Cerebellar nuclear complex (tissue), 1 donor: Measurements from ENCODE around the gene KRTAP10-1.
"Not testable (repeated sequence)": the region's sequence is repeated elsewhere in the genome, so short reads cannot be mapped to it uniquely, and the experiment has no call there.

Source experiments
- DNase-seq, 2 experiments: peaks; one replicate each; lab custom pipeline; 2025; lab: John Stamatoyannopoulos, UW

KRTAP10-1 gene

DNA sequence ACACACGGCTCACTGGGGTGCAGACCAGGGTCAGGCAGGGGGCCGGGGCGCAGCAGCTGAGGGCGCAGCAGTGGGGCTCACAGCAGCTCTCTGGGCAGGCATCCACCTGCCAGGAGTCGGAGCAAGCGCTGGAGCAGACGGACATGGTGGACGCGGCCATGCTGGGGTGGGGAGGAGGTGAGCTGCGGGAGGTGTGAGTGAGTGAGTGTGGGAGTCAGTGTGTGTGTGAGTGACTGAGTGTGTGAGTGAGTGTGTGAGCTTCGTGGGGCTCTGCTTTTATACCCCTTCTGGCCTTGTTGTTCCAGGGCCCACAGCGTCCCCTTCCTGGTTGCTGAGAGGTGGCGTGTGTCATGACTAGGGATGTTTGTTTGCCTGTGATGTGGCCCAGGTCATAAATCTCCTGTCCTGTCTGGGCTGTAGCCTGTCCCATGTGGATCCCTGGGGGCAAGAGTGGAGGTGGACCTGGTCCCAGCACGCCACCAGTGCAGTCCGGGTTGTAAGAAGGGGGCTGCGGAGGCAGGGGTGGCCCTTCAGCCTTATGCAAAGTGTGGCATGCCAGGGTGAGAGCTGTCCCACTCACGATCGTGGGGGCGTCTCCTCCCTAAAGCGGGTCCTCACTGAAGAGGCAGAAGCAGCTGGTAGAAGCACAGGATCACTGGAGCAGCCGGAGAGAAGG, at the start of gene KRTAP10-1:
Gene KRTAP10-1, minus strand, starts transcription at position 205 of the 676 bp plus-strand sequence. Its CDS starts 45 bp downstream, at position 160.
- no peak for DNase-seq

GRCh38 chr21:44589094-44589493, 49.1 kb upstream of the KRTAP10-1 start:
- DNase-seq: no peak

DNA sequence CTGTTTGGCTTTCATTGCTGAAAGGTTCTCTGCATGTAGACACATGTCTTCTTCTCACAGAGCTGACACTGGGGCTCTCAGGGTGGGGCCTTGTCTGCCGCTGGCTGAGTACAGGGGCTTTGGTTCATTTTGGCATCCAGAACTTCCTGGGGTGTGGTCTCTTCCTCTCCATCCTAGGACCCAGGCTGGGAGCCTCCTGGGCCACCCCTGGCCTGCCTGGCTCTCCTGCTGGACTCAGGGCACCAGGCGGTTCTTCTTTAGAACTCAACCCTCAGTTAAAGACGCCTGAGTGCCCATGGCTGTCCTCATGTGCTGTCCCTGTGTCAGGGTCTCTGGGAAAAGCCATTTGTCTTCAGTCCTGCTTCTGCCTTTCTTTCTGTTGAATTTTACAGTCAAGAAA, 45.9 kb upstream of the KRTAP10-1 start:
- DNase-seq: no peak

DNA sequence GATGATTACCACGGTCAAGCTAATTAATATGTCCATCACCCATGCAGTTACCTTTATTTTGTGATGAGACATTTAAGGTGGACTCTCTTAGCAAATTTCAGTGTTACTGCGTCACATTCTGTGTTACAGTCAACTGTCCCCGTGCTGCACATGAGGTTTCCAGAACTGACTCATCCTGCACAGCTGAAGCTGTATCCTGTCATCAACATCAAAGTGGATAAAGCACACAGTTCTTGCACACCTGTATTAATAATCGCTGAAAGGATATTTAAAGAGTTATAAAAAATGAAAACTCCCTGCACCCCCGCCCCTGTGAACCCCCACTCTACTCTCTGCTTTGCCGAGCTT, 43.8 kb upstream of the KRTAP10-1 start:
- no peak for DNase-seq

DNA sequence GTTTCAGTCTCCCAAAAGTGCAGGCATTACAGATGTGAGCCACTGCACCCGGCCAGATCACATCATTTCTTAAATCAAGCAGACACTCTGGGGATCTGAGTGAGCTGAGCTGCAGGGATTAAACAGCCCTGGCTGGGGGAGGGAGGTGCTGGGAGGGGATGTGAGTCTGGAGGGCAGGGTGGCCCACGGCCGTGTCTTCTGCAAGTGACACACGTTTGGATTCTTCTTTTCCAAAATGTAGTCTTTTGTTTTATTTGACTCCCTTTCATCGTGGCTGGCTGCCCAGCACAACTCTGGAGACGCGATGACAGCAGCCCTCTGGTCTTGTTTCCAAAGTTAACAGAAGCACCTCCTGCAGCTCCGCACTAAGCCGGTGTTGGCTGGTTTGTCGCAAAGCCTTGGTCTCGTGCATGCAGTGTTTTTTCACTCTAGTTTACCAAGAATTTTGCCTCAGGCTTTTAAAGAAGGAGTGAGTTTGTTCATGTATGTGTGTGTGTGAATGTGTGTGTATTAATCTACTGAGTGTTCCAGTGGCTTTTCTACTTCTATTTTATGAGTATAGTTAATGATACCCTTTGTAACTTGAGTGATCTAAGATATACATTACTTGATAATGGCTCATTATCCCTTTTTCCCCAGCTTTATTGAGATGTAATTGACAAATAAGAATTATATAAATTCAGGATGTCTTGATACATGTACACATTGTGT, 43.2 kb upstream of the KRTAP10-1 start:
- DNase-seq: no peak

DNA sequence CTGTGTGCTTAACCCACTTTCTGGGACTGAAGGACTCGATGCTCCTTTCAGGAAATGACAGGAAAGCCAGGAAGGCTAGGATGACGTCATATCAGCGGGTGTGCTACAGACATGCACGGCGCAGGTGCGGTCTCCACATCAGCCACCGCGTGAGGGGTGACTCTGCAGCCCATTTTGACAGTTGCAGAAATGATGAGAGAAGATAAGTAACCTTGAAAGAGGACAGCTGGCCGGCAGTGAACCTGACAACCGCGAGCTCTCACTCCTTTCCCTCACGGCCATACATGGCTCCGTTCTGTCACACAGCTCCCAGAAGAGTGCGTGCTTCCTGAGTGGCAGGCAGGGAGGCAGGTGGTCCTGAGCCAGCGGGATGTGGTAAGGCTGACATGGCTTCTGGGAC, 42.1 kb upstream of the KRTAP10-1 start:
- DNase-seq: no peak

- no peak for DNase-seq
These were observed 41.2 kb upstream of the KRTAP10-1 start for GRCh38 chr21:44581158-44581557.

- not testable (repeated sequence) for DNase-seq
These were observed 40.3 kb upstream of the KRTAP10-1 start, which contains the start of gene KRTAP10-5 for GRCh38 chr21:44580231-44580821. KRTAP10-5 (minus strand) TSS chr21:44580604; CDS start chr21:44580578, 26 bp downstream.

- DNase-seq: no peak
These were observed 39.8 kb upstream of the KRTAP10-1 start for GRCh38 chr21:44579833-44580144.

- no peak for DNase-seq
These were observed 39.2 kb upstream of the KRTAP10-1 start for GRCh38 chr21:44579056-44579832.

DNA sequence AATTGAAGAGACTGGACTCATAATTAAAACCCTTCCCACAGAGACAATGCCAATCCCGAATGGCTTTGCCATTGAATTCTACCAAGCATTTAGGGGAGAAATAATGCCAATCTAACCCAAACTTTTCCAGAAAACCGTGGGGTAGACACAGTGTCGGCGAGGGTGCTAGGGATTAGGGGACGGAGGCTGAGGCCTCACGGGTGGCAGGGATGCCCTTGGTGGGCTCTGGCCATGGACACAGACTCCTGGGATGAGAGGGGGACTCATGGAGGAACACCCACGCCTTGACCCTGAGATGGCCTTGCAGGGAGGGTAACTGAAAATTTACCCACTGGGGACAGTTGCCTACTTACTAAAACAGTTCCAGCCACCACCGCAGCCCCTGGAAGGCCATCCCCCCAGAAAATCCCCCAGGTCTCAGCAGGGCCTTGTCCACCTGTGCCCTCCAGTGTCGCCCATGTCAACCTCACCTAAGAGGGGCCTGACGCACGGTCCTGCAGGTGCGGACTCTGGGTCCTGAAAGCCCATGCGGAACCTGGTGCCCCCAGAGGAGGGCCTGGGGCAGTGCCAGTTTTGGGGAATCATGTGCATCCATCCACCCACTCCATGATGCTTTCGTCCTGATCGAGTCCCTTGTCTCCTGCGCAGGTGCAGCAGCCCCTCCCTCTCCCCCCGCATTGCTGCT, 38.5 kb upstream of the KRTAP10-1 start:
- DNase-seq: no peak

DNA sequence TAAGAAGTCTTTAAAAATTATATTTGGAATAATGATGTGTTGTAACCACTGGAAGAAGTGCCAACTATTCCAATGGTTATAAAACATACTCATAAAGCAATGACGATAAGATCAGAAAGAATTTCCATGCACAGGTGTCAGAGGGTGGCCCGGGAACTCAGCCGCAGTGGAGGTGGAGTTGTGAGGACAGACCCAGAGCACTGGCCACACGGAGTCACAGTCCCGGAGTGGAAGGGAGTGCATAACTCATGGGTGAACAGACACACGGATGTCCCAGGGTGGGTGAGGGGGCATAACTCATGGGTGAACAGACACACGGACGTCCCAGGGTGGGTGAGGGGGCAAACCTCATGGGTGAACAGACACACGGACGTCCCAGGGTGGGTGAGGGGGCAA, 36.0 kb upstream of the KRTAP10-1 start:
- DNase-seq: no peak

- no peak for DNase-seq
These were observed 35.5 kb upstream of the KRTAP10-1 start for GRCh38 chr21:44575307-44576024.

GRCh38 chr21:44574457-44575306, 34.7 kb upstream of the KRTAP10-1 start:
- DNase-seq: no peak

GRCh38 chr21:44573630-44574456, 33.8 kb upstream of the KRTAP10-1 start, which contains the start of gene KRTAP10-4:
KRTAP10-4 (plus strand) TSS chr21:44573729; CDS start chr21:44573759, 30 bp downstream.
- not testable (repeated sequence) for DNase-seq

DNA sequence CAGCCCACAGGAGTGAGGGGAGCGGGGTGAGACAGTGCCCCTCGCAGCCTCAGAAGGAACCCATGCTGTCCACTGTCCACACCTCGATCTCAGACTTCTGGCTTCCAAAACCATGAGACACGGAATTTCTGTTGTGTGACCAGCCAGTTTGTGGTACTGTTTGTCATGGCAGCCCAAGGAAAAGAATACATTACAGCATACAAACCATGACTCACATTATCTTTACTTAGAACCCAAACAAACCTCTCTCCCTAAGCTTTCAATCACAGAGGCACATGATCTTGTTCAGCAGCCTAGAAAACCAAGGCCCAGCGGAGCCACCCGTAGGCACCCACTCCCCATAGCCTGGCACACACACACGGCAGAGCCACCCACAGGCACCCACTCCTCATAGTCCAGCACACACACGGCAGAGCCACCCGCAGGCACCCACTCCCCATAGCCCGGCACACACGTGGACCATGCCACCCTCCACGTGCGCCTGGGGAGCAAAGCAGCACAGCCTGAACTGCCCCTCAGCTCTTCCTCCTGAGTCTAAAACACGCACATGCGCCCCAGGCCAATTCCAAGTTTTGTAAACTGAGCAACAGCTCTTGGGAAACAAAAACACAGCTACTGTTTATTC, 33.1 kb upstream of the KRTAP10-1 start:
- no peak for DNase-seq

DNA sequence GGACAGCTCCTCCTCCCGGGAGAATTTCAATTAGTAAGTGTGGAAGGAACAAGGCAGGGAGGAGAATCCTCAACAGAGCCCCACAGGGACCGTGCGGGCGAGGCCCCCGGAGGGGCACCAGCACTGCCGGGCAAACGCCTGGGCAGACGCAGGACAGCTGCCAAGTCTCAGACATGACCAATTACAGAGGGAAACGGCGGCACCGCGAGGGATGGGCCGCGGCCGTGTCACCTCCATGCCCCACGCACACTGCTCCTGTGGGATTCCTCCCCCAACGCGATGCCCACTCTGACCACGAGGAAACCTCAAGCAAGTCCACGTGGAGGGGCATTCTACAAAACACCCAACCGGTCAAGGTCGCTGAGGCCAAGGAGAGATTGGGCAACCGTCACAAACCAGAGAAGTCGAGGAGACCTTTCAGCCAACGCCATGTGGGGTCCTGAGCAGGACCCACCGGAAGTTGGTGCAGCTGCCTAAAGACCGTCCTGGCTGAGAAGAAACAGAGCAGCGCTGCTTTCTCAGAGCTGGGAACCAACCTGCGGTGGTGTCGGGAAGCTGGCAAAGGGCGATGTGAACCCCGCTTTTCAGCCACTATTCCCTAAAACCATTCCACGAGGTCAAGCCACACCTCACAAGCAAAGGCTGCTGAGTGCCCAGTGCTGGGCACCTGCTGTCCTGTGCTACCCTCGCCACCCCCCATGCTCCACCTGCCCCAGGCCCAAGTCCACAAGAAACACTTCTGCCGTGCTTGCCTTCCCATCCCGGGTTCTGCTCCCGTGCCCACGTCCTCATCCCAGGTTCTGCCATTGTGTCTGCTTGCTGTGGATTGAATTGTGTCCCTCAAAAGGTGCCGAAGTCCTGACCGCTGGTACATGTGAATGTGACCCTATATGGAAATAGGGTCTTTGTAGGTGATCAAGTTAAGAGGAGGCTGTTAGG, 32.1 kb upstream of the KRTAP10-1 start:
- DNase-seq: no peak

GRCh38 chr21:44571296-44571695, 31.3 kb upstream of the KRTAP10-1 start:
- no peak for DNase-seq
